Transverse colon (tissue), 4 donors: ENCODE results near the gene WFDC13.
"Not testable (repeated sequence)": the region's sequence is repeated elsewhere in the genome, so short reads cannot be mapped to it uniquely, and the experiment has no call there.

ENCODE experiments used
- CTCF ChIP-seq, 5 experiments: fragments of 200-600 bp in 3 of 5; fragments of 450-650 bp in 2 of 5; sonication (generic) in 3 of 5; IDR thresholded peaks; 1 replicate in 2 of 5; 2 replicates in 3 of 5; pipeline ENCODE4 v1.5.1; 2016 to 2017; ENCODE audit warnings: antibody characterized with exemption in 5 of 5, inconsistent platforms in 3 of 5, mild to moderate bottlenecking in 2 of 5, moderate library complexity in 1 of 5
- POLR2A ChIP-seq: fragments of 450-650 bp; IDR thresholded peaks from one replicate; pipeline ENCODE4 v1.6.1; 2016; ENCODE audit warnings: antibody characterized with exemption, mild to moderate bottlenecking, moderate library complexity
- POLR2AphosphoS5 ChIP-seq, 3 donors: sonication (generic); formaldehyde crosslinking; IDR thresholded peaks; one replicate each; pipeline ENCODE4 v1.6.1; 2016; ENCODE audit warnings: antibody characterized with exemption in 3 of 3

GRCh38 chr20:45716141-45716688, 14.4 kb downstream of the WFDC13 start:
- not testable (repeated sequence) for TF ChIP-seq POLR2AphosphoS5 (IDR thresholded peaks at IDR 0.05); CTCF (IDR thresholded peaks at IDR 0.05); POLR2A
